ENCODE measurements around the gene CALB2.

GRCh38 chr16:71338632-71339031 lies 19.9 kb upstream of the CALB2 start:
- TF ChIP-seq, protein P1, sequence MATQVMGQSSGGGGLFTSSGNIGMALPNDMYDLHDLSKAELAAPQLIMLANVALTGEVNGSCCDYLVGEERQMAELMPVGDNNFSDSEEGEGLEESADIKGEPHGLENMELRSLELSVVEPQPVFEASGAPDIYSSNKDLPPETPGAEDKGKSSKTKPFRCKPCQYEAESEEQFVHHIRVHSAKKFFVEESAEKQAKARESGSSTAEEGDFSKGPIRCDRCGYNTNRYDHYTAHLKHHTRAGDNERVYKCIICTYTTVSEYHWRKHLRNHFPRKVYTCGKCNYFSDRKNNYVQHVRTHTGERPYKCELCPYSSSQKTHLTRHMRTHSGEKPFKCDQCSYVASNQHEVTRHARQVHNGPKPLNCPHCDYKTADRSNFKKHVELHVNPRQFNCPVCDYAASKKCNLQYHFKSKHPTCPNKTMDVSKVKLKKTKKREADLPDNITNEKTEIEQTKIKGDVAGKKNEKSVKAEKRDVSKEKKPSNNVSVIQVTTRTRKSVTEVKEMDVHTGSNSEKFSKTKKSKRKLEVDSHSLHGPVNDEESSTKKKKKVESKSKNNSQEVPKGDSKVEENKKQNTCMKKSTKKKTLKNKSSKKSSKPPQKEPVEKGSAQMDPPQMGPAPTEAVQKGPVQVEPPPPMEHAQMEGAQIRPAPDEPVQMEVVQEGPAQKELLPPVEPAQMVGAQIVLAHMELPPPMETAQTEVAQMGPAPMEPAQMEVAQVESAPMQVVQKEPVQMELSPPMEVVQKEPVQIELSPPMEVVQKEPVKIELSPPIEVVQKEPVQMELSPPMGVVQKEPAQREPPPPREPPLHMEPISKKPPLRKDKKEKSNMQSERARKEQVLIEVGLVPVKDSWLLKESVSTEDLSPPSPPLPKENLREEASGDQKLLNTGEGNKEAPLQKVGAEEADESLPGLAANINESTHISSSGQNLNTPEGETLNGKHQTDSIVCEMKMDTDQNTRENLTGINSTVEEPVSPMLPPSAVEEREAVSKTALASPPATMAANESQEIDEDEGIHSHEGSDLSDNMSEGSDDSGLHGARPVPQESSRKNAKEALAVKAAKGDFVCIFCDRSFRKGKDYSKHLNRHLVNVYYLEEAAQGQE (IDR thresholded peaks at IDR 0.05; ENCODE audit: low read depth): no peak
- TF ChIP-seq MAX (IDR thresholded peaks at IDR 0.05): no peak

Data from Ishikawa (cell line).